GM12878 (cell line): ENCODE measurements around the gene CDK15. TPM values are rescaled to one million over a fixed set of nuclear protein-coding genes. Genes with fewer than 3 reads are reported as not detected.
"Not testable (repeated sequence)": the region's sequence is repeated elsewhere in the genome, so short reads cannot be mapped to it uniquely, and the experiment has no call there.

Experiments
- ATAC-seq: fragments of 200-7000 bp; cut with Tn5 transposase; 3 replicates; pipeline ENCODE4 v1.9.1; 2020; ENCODE audit warnings: mild to moderate bottlenecking, moderate library complexity
- BruUV-seq: library from RNA; stranded (reverse); fragments of 400-500 nt; replicated peaks from 2 replicates; lab custom pipeline; 2021; lab: Mats Ljungman, UMichigan
- CTCF ChIA-PET: fragments of 300-600 bp; sonication (Branson Sonifier 250); formaldehyde crosslinking; extraction: SDS; loops from one replicate; lab custom pipeline; 2021; ENCODE audit warnings: inconsistent platforms; lab: Yijun Ruan, JAX
- POLR2A ChIA-PET: fragments of 350-600 bp; formaldehyde crosslinking; extraction: SDS; loops from one replicate; lab custom pipeline; 2021; ENCODE audit warnings: inconsistent platforms; lab: Charles Lee
- RAD21 ChIA-PET: fragments of 300-600 bp; sonication (Branson Sonifier 250); formaldehyde crosslinking; loops from one replicate; lab custom pipeline; 2023; ENCODE audit warnings: antibody characterized with exemption; ENCODE audit not compliant: unreplicated experiment; lab: Charles Lee
- SMC1A ChIA-PET: fragments of 300-600 bp; sonication (Branson Sonifier 250); formaldehyde crosslinking; loops from one replicate; lab custom pipeline; 2023; ENCODE audit not compliant: unreplicated experiment, uncharacterized antibody; lab: Charles Lee
- DNase-seq: peaks from one replicate; pipeline ENCODE4 v3.0.0-alpha.2; 2011; ENCODE audit warnings: low read depth, low spot score
- FAIRE-seq: peaks from 3 replicates; lab custom pipeline; 2011; peaks lifted over from hg19 to GRCh38; lab: Jason Lieb, UNC
- H2AFZ ChIP-seq: 2 replicates; pipeline ENCODE4 v1.6.0; 2011; ENCODE audit warnings: low read depth, low read length, control low read depth; ENCODE audit not compliant: control insufficient read depth
- H3K27ac ChIP-seq: 2 replicates; pipeline ENCODE4 v1.5.1; 2011; ENCODE audit warnings: control low read depth; ENCODE audit not compliant: control insufficient read depth, insufficient read depth
- H3K27me3 ChIP-seq, 2 experiments: replicated peaks in 1 of 2; 2 replicates each; pipeline versions ENCODE4 v1.6.0 to v1.6.1; 2011; ENCODE audit warnings: low read length in 1 of 2; ENCODE audit not compliant: control insufficient read depth in 2 of 2, insufficient read depth in 2 of 2
- H3K36me3 ChIP-seq, 2 experiments: 2 replicates each; pipeline ENCODE4 v1.5.1; 2011; ENCODE audit warnings: low read length in 1 of 2; ENCODE audit not compliant: control insufficient read depth in 2 of 2, insufficient read depth in 2 of 2
- H3K4me1 ChIP-seq: 2 replicates; pipeline ENCODE4 v1.6.1; 2011; ENCODE audit warnings: mild to moderate bottlenecking, low read length, moderate library complexity, mixed read lengths; ENCODE audit not compliant: control insufficient read depth, insufficient read depth
- H3K4me2 ChIP-seq: 2 replicates; pipeline ENCODE4 v1.6.0; 2011; ENCODE audit warnings: control low read depth; ENCODE audit not compliant: control insufficient read depth, insufficient read depth
- H3K4me3 ChIP-seq: fragments of 200-600 bp; sonication (generic); 2 replicates; pipeline ENCODE4 v1.5.1; 2016
- H3K79me2 ChIP-seq: 2 replicates; pipeline ENCODE4 v1.6.0; 2011; ENCODE audit warnings: low read length; ENCODE audit not compliant: control insufficient read depth, insufficient read depth
- H3K9ac ChIP-seq: 2 replicates; pipeline ENCODE4 v1.8.0; 2011; ENCODE audit warnings: low read length, control low read depth, mixed read lengths; ENCODE audit not compliant: control insufficient read depth, insufficient read depth
- H3K9me3 ChIP-seq: replicated peaks from 3 replicates; pipeline ENCODE4 v1.5.1; 2011; ENCODE audit warnings: mild to moderate bottlenecking, low read length; ENCODE audit not compliant: control insufficient read depth, insufficient read depth
- H4K20me1 ChIP-seq: 2 replicates; pipeline ENCODE4 v1.6.0; 2011; ENCODE audit not compliant: control insufficient read depth, insufficient read depth
- BHLHE40 ChIP-seq, 2 experiments: fragments of 450-650 bp in 1 of 2; IDR thresholded peaks; 2 replicates each; pipeline ENCODE4 v1.6.1; 2011 to 2017; ENCODE audit warnings: low read depth in 2 of 2, borderline replicate concordance in 1 of 2, improper control_type of control experiment in 1 of 2, low read length in 1 of 2, mild to moderate bottlenecking in 1 of 2
- CTCF ChIP-seq, 3 experiments: IDR thresholded peaks in 2 of 3; conservative IDR thresholded peaks in 1 of 3; 2 replicates each; pipeline ENCODE4 v1.5.1; 2011; ENCODE audit warnings: low read depth in 3 of 3, low read length in 3 of 3, mild to moderate bottlenecking in 3 of 3, control low read depth in 2 of 3, moderate library complexity in 2 of 3, inconsistent platforms in 1 of 3, mixed read lengths in 1 of 3; ENCODE audit not compliant: control insufficient read depth in 2 of 3, insufficient read depth in 1 of 3; ENCODE audit errors: extremely low read depth in 1 of 3
- RAD21 ChIP-seq: IDR thresholded peaks from 2 replicates; pipeline ENCODE4 v1.6.1; 2011; ENCODE audit warnings: mild to moderate bottlenecking, low read depth, low read length, moderate library complexity; ENCODE audit not compliant: insufficient read depth
- SMC3 ChIP-seq: IDR thresholded peaks from 2 replicates; pipeline ENCODE4 v1.6.1; 2011; ENCODE audit warnings: low read length, improper control_type of control experiment, borderline replicate concordance
- WGBS: methylation state at CpG from one replicate; pipeline ENCODE4 v1.1.6; 2016; ENCODE audit warnings: low lambda C conversion rate; ENCODE audit not compliant: insufficient replicate concordance, insufficient coverage; ENCODE audit errors: missing lambda C conversion rate; 5-methylcytosine and 5-hydroxymethylcytosine counted together
- in situ Hi-C: fragments of 300-500 bp; cut with MboI; formaldehyde crosslinking; loops from 9 replicates; pipeline ENCODE4 v1.14.3; 2018; ENCODE audit warnings: mixed read lengths
- intact Hi-C: fragments of 100-400 bp; cut with micrococcal nuclease; formaldehyde crosslinking; loops from one replicate; pipeline ENCODE4 v1.14.2; 2022; ENCODE audit not compliant: unreplicated experiment
- polyA plus RNA-seq, 11 experiments: library from polyadenylated mRNA; depleted of rRNA in 4 of 11; unstranded in 6 of 11; stranded (reverse) in 5 of 11; fragments of >200 nt; fragmentation: Nextera tagmentation in 4 of 11; fragmentation: Illumina TruSeq in 1 of 11; extraction: Ambion mirVana in 4 of 11; extraction: Trizol in 1 of 11; gene quantifications; 1 replicate in 1 of 11; 2 replicates in 10 of 11; pipeline versions ENCODE4 v1.2.1 to v1.2.3, GENCODE V29; 2011 to 2016; ENCODE audit warnings: inconsistent platforms in 2 of 11, missing spikeins in 2 of 11, low read depth in 1 of 11
- total RNA-seq, 4 experiments: library from RNA; depleted of rRNA in 3 of 4; stranded (reverse); fragments of >200 nt in 3 of 4; fragmentation: Illumina TruSeq in 1 of 4; extraction: Trizol in 1 of 4; gene quantifications; 2 replicates each; pipeline versions ENCODE4 v1.2.1 to v1.2.3, GENCODE V29; 2013 to 2021

CDK15 gene
- total and polyA plus RNA-seq, 10 of the 15 experiments (the other 5 are each of a cell fraction or from before 2014, with no cell fraction given): 0.01 to 0.04 TPM; not detected in 8

GRCh38 chr2:201798914-201799285 is 7.4 kb upstream of the CDK15 start:
- H4K20me1 ChIP-seq, H3K4me2 ChIP-seq, RAD21 ChIA-PET, CTCF ChIA-PET, FAIRE-seq, H3K4me3 ChIP-seq: not testable (repeated sequence)
- 0% methylated on average over 2 of the region's 2 CpGs for WGBS
- intact Hi-C loops: loop anchor here (5.0 kb wide), 2 partner anchors 58 to 263 kb away; no protein-coding TSS in a partner anchor
- peak; percentile 35 for TF ChIP-seq RAD21
- peak in 1 of 2 experiments; percentile 38; a peak in 1 of 4 replicates for TF ChIP-seq BHLHE40 (IDR thresholded peaks at IDR 0.05; ENCODE audit: borderline replicate concordance in 1 of 2, low read depth in 2 of 2, low read length in 1 of 2)
- peak; percentile 18; the same call in 1 of the 2 replicates for TF ChIP-seq SMC3
- TF ChIP-seq CTCF (IDR thresholded peaks at IDR 0.05 in 2 of 3, conservative IDR thresholded peaks at IDR 0.05 in 1 of 3; ENCODE audit: control insufficient read depth in 2 of 3, extremely low read depth in 1 of 3, insufficient read depth in 1 of 3, low read depth in 3 of 3, low read length in 3 of 3): peak; percentile 22 to 41 (median 30); a peak in 3 of 6 replicates
- TF ChIP-seq, all 136 proteins: peak for 4; not testable (repeated sequence) for 132
- BruUV-seq, H3K27me3 ChIP-seq, SMC1A ChIA-PET, H2AFZ ChIP-seq, H3K27ac ChIP-seq, H3K79me2 ChIP-seq, DNase-seq, H3K9me3 ChIP-seq, POLR2A ChIA-PET, in situ Hi-C loops, H3K4me1 ChIP-seq, H3K9ac ChIP-seq, H3K36me3 ChIP-seq: not testable (repeated sequence)
- ATAC-seq: peak; percentile 51; the same call in 2 of the 3 replicates
